HT1080 (cell line): ENCODE measurements around the gene EXOSC6. TPM values are rescaled to one million over a fixed set of nuclear protein-coding genes. Genes with fewer than 3 reads are reported as not detected.
"Not testable (repeated sequence)": the region's sequence is repeated elsewhere in the genome, so short reads cannot be mapped to it uniquely, and the experiment has no call there.

Source experiments
- DNase-seq: peaks from one replicate; pipeline ENCODE4 v3.0.0-alpha.2; 2015; ENCODE audit warnings: low read depth
- total RNA-seq: library from RNA; depleted of rRNA; stranded (reverse); fragments of >200 nt; shearing (Covaris generic); gene quantifications from 2 replicates; pipeline ENCODE4 v1.2.3, GENCODE V29; 2014

The EXOSC6 gene
- total RNA-seq, 1 experiment from 2014 or later, result 44.2 TPM

GRCh38 chr16:70255574-70255973 is 3.8 kb upstream of the EXOSC6 start:
- no peak for DNase-seq

GRCh38 chr16:70254965-70255286 is 3.2 kb upstream of the EXOSC6 start:
- DNase-seq, result no peak

GRCh38 chr16:70254180-70254964 is 2.6 kb upstream of the EXOSC6 start:
- DNase-seq, result no peak

GRCh38 chr16:70253291-70254106 is 1.8 kb upstream of the EXOSC6 start:
- DNase-seq, result no peak

GRCh38 chr16:70252355-70252988 is 732 bp upstream of the EXOSC6 start:
- no peak for DNase-seq

- DNase-seq, result peak; percentile 31
Measured at GRCh38 chr16:70250748-70251628, 752 bp downstream of the EXOSC6 start.

GRCh38 chr16:70249697-70250096 is 2.0 kb downstream of the EXOSC6 start:
- DNase-seq, result not testable (repeated sequence)

GRCh38 chr16:70238773-70239172 is 13.0 kb downstream of the EXOSC6 start:
- not testable (repeated sequence) for DNase-seq

GRCh38 chr16:70231831-70232230 is 19.9 kb downstream of the EXOSC6 start:
- not testable (repeated sequence) for DNase-seq

- DNase-seq, result not testable (repeated sequence)
Measured at GRCh38 chr16:70226024-70226423, 25.7 kb downstream of the EXOSC6 start.

GRCh38 chr16:70225430-70225829 is 26.3 kb downstream of the EXOSC6 start:
- not testable (repeated sequence) for DNase-seq

GRCh38 chr16:70224645-70225044 is 27.1 kb downstream of the EXOSC6 start:
- not testable (repeated sequence) for DNase-seq

- not testable (repeated sequence) for DNase-seq
Measured at GRCh38 chr16:70223971-70224513, 27.7 kb downstream of the EXOSC6 start.

GRCh38 chr16:70223216-70223615 is 28.5 kb downstream of the EXOSC6 start:
- not testable (repeated sequence) for DNase-seq

GRCh38 chr16:70222574-70222973 is 29.2 kb downstream of the EXOSC6 start:
- DNase-seq, result not testable (repeated sequence)

GRCh38 chr16:70218586-70218985 is 33.2 kb downstream of the EXOSC6 start:
- DNase-seq, result not testable (repeated sequence)

GRCh38 chr16:70206382-70206781 is 45.4 kb downstream of the EXOSC6 start:
- DNase-seq, result not testable (repeated sequence)

- DNase-seq, result not testable (repeated sequence)
Measured at GRCh38 chr16:70204668-70205405, 46.9 kb downstream of the EXOSC6 start.

- not testable (repeated sequence) for DNase-seq
Measured at GRCh38 chr16:70204010-70204409, 47.7 kb downstream of the EXOSC6 start.

GRCh38 chr16:70203508-70203907 is 48.2 kb downstream of the EXOSC6 start:
- DNase-seq, result not testable (repeated sequence)
